ENCODE measurements around the gene EFNA5.

DNA sequence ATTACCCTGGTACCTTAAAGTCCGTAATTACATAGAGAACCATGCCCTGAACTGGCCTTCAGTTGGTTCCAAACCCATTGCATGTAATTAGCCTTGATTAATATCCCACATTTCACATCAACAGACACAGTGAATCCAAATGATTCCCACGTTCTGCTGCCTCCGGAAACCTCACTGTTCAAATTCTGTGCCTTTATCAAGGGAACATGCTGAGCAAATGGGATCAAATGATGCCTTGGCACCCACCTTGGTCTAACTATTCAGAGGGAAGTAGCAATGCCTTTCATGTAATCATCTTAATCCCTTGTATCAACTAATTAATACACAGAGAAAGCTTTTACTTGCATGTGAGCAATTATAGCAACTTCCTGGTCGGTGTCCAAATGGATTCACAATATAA, 100.6 kb downstream of the EFNA5 start:
- no peak for TF ChIP-seq CTCF (IDR thresholded peaks at IDR 0.05)
- no peak for TF ChIP-seq POLR2A (IDR thresholded peaks at IDR 0.05)

Measured in uterus (tissue), 2 donors.